HCT116 (cell line): ENCODE data around the gene LRBA. TPM values are rescaled to one million over a fixed set of nuclear protein-coding genes. Genes with fewer than 3 reads are reported as not detected.

ENCODE experiments used
- ATAC-seq: fragments of 200-7000 bp; cut with Tn5 transposase; 2 replicates; pipeline ENCODE4 v1.9.1; 2020; ENCODE audit warnings: mild to moderate bottlenecking, moderate library complexity
- BruUV-seq: library from RNA; stranded (reverse); fragments of 400-500 nt; replicated peaks from 2 replicates; lab custom pipeline; 2021; lab: Mats Ljungman, UMichigan
- CTCF ChIA-PET: fragments of 300-600 bp; sonication (Branson Sonifier 250); formaldehyde crosslinking; loops from one replicate; lab custom pipeline; 2021; ENCODE audit warnings: antibody characterized with exemption; lab: Charles Lee
- POLR2A ChIA-PET: fragments of 300-600, 350-600 bp; sonication (Branson Sonifier 250); formaldehyde crosslinking; loops from one replicate; lab custom pipeline; 2021; ENCODE audit warnings: antibody characterized with exemption; lab: Charles Lee
- RAD21 ChIA-PET, 2 experiments: fragments of 300-600 bp; sonication (Branson Sonifier 250); formaldehyde crosslinking; loops; one replicate each; lab custom pipeline; 2023; ENCODE audit warnings: low total read pairs in 2 of 2; ENCODE audit not compliant: uncharacterized antibody in 2 of 2, unreplicated experiment in 2 of 2, low non-redundant PET in 1 of 2; lab: Charles Lee
- DNase-seq: peaks from one replicate; pipeline ENCODE4 v3.0.0-alpha.2; 2010; ENCODE audit warnings: low read depth, low spot score
- H2AFZ ChIP-seq: fragments of 200-600 bp; shearing (Covaris generic), sonication (generic); 2 replicates; pipeline ENCODE4 v1.6.1; 2017; ENCODE audit warnings: low read depth, mixed run types, mixed read lengths, antibody characterized with exemption, low read length; ENCODE audit not compliant: poor library complexity, severe bottlenecking
- H3K27ac ChIP-seq: 2 replicates; pipeline ENCODE4 v1.5.1; 2012; ENCODE audit warnings: low read depth, low read length
- H3K27me3 ChIP-seq: fragments of 200-600 bp; sonication (generic); 2 replicates; pipeline ENCODE4 v1.6.1; 2016; ENCODE audit warnings: mixed run types, low read length, mixed read lengths; ENCODE audit not compliant: insufficient read depth
- H3K36me3 ChIP-seq, 2 experiments: fragments of 200-500 bp in 1 of 2; fragments of 200-600 bp in 1 of 2; sonication (Bioruptor generic) in 1 of 2; sonication (generic) in 1 of 2; 2 replicates each; pipeline versions ENCODE4 v1.5.1 to v1.6.1; 2014 to 2016; ENCODE audit warnings: low read length in 2 of 2, inconsistent platforms in 1 of 2, mixed read lengths in 1 of 2, mixed run types in 1 of 2; ENCODE audit not compliant: insufficient read depth in 2 of 2, control insufficient read depth in 1 of 2
- H3K4me1 ChIP-seq, 2 experiments: fragments of 200-600 bp in 1 of 2; sonication (generic) in 1 of 2; 2 replicates each; pipeline versions ENCODE4 v1.5.1 to v1.6.1; 2012 to 2017; ENCODE audit warnings: low read length in 2 of 2, inconsistent platforms in 1 of 2, mild to moderate bottlenecking in 1 of 2, mixed read lengths in 1 of 2, mixed run types in 1 of 2, moderate library complexity in 1 of 2; ENCODE audit not compliant: insufficient read depth in 2 of 2, control insufficient read depth in 1 of 2
- H3K4me2 ChIP-seq: fragments of 200-600 bp; sonication (generic); 2 replicates; pipeline ENCODE4 v1.6.1; 2017; ENCODE audit warnings: mixed run types, low read length, mixed read lengths
- H3K4me3 ChIP-seq, 2 experiments: fragments of 200-600 bp in 1 of 2; sonication (generic) in 1 of 2; replicated peaks in 1 of 2; 2 replicates each; pipeline ENCODE4 v1.5.1; 2011 to 2016; ENCODE audit warnings: low read length in 2 of 2, control low read depth in 1 of 2, low read depth in 1 of 2, mild to moderate bottlenecking in 1 of 2, mixed read lengths in 1 of 2, mixed run types in 1 of 2
- H3K79me2 ChIP-seq: fragments of 200-600 bp; sonication (generic); 2 replicates; pipeline ENCODE4 v1.6.1; 2017; ENCODE audit warnings: mild to moderate bottlenecking, mixed run types, low read length, moderate library complexity, mixed read lengths; ENCODE audit not compliant: insufficient read depth
- H3K9ac ChIP-seq: fragments of 200-600 bp; sonication (generic); 2 replicates; pipeline ENCODE4 v1.6.1; 2016; ENCODE audit warnings: low read length, mixed read lengths
- H3K9me2 ChIP-seq: fragments of 200-600 bp; sonication (generic), shearing (Covaris generic); 2 replicates; pipeline ENCODE4 v1.6.1; 2017; ENCODE audit warnings: mixed run types, mild to moderate bottlenecking, moderate library complexity; ENCODE audit not compliant: insufficient read depth
- H3K9me3 ChIP-seq, 2 experiments: fragments of 200-500 bp in 1 of 2; fragments of 200-600 bp in 1 of 2; sonication (Bioruptor generic) in 1 of 2; sonication (generic) in 1 of 2; 2 replicates each; pipeline ENCODE4 v1.6.1; 2014 to 2017; ENCODE audit warnings: low read length in 2 of 2, mixed read lengths in 2 of 2, inconsistent platforms in 1 of 2, low read depth in 1 of 2, mild to moderate bottlenecking in 1 of 2, mixed run types in 1 of 2, moderate library complexity in 1 of 2; ENCODE audit not compliant: control insufficient read depth in 1 of 2, insufficient read depth in 1 of 2
- H4K20me1 ChIP-seq: fragments of 200-600 bp; sonication (generic), shearing (Covaris generic); 2 replicates; pipeline ENCODE4 v1.6.1; 2017; ENCODE audit warnings: mixed run types, mild to moderate bottlenecking, moderate library complexity; ENCODE audit not compliant: insufficient read depth
- EGR1 ChIP-seq: IDR thresholded peaks from 2 replicates; pipeline ENCODE4 v1.6.1; 2012; ENCODE audit warnings: low read depth
- RAD21 ChIP-seq: IDR thresholded peaks from 2 replicates; pipeline ENCODE4 v1.6.1; 2012; ENCODE audit warnings: low read depth, mild to moderate bottlenecking
- intact Hi-C: fragments of 100-400 bp; cut with micrococcal nuclease; formaldehyde crosslinking; loops from 2 replicates; pipeline ENCODE4 v1.10.0; 2022
- total RNA-seq: library from RNA; stranded (reverse); gene quantifications from one replicate; pipeline ENCODE4 v1.2.1, GENCODE V29; 2021; ENCODE audit not compliant: unreplicated experiment
- TF ChIP-seq, protein P1 (sequence below): IDR thresholded peaks from 2 replicates; pipeline ENCODE4 v1.6.1; 2012; ENCODE audit warnings: low read depth
- TF ChIP-seq, protein P2 (sequence below), 3 experiments: fragments of 200-600 bp in 1 of 3; sonication (generic) in 1 of 3; IDR thresholded peaks in 2 of 3; conservative IDR thresholded peaks in 1 of 3; 2 replicates each; pipeline ENCODE4 v1.5.1; 2012 to 2017; ENCODE audit warnings: low read depth in 2 of 3, low read length in 2 of 3, antibody characterized with exemption in 1 of 3, borderline replicate concordance in 1 of 3, control low read depth in 1 of 3, mild to moderate bottlenecking in 1 of 3, mixed read lengths in 1 of 3, mixed run types in 1 of 3, moderate library complexity in 1 of 3; ENCODE audit not compliant: insufficient read depth in 1 of 3

The LRBA gene
- total RNA-seq, 1 experiment from 2014 or later = 79.8 TPM

DNA sequence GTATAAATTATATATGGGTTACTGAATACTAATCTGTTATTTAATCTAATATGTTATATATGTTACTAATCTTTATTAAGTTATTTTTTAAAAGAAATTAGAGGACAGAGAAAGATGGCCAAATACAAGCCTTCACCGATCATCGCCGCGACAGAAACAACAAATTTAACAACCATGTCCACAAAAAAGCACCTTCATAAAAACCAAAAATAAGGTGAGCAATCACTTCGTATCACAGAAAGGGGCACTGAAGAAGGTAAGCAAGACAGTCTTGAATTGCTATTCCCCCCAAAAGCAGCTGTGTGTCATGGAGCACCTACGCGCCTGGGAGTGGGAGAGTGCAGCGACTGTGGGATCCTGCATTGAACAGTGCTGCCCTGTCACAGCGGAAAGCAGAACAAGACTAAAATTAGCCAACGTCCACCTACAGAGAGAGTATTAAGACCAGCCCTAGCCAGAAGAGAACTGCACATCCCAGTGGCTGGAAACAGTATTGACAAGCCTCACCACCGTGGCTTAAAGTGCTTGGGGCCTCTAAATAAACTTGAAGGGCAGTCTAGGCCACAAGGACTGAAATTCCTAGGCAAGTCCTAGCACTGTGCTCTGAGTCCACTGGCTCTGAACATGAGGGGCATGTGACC lies 38.5 kb downstream of the LRBA start:
- intact Hi-C loops = no loop called here
- H3K36me3 ChIP-seq = no peaks in the 10 kb centered on the region
- no TSS peak for BruUV-seq
- H2AFZ ChIP-seq = no peak overlapping the region
- H3K4me1 ChIP-seq = no peaks in the 10 kb centered on the region
- DNase-seq = no peak
- ChIA-PET RAD21 (no interaction called here), POLR2A (interaction anchor here (0.7 kb wide), 1 partner anchor 240 kb away, joined by 3 read pairs; no protein-coding TSS in a partner anchor), CTCF (no interaction called here)
- no peak overlapping the region for H3K9ac ChIP-seq
- H3K79me2 ChIP-seq = peaks cover 96% of the 10 kb centered on the region
- no peaks in the 10 kb centered on the region for H3K27me3 ChIP-seq
- no peak for TF ChIP-seq EGR1
- TF ChIP-seq, protein P1, sequence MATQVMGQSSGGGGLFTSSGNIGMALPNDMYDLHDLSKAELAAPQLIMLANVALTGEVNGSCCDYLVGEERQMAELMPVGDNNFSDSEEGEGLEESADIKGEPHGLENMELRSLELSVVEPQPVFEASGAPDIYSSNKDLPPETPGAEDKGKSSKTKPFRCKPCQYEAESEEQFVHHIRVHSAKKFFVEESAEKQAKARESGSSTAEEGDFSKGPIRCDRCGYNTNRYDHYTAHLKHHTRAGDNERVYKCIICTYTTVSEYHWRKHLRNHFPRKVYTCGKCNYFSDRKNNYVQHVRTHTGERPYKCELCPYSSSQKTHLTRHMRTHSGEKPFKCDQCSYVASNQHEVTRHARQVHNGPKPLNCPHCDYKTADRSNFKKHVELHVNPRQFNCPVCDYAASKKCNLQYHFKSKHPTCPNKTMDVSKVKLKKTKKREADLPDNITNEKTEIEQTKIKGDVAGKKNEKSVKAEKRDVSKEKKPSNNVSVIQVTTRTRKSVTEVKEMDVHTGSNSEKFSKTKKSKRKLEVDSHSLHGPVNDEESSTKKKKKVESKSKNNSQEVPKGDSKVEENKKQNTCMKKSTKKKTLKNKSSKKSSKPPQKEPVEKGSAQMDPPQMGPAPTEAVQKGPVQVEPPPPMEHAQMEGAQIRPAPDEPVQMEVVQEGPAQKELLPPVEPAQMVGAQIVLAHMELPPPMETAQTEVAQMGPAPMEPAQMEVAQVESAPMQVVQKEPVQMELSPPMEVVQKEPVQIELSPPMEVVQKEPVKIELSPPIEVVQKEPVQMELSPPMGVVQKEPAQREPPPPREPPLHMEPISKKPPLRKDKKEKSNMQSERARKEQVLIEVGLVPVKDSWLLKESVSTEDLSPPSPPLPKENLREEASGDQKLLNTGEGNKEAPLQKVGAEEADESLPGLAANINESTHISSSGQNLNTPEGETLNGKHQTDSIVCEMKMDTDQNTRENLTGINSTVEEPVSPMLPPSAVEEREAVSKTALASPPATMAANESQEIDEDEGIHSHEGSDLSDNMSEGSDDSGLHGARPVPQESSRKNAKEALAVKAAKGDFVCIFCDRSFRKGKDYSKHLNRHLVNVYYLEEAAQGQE = no peak
- no peak for TF ChIP-seq RAD21
- TF ChIP-seq, protein P2, sequence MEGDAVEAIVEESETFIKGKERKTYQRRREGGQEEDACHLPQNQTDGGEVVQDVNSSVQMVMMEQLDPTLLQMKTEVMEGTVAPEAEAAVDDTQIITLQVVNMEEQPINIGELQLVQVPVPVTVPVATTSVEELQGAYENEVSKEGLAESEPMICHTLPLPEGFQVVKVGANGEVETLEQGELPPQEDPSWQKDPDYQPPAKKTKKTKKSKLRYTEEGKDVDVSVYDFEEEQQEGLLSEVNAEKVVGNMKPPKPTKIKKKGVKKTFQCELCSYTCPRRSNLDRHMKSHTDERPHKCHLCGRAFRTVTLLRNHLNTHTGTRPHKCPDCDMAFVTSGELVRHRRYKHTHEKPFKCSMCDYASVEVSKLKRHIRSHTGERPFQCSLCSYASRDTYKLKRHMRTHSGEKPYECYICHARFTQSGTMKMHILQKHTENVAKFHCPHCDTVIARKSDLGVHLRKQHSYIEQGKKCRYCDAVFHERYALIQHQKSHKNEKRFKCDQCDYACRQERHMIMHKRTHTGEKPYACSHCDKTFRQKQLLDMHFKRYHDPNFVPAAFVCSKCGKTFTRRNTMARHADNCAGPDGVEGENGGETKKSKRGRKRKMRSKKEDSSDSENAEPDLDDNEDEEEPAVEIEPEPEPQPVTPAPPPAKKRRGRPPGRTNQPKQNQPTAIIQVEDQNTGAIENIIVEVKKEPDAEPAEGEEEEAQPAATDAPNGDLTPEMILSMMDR (IDR thresholded peaks at IDR 0.05 in 2 of 3, conservative IDR thresholded peaks at IDR 0.05 in 1 of 3; ENCODE audit: borderline replicate concordance in 1 of 3, insufficient read depth in 1 of 3, low read depth in 2 of 3, low read length in 2 of 3) = peak in 2 of 3 experiments; percentile 22; a peak in 3 of 6 replicates
- H3K9me3 ChIP-seq = no peaks in the 10 kb centered on the region
- peak; percentile 87 for ATAC-seq
- no peak overlapping the region for H3K4me3 ChIP-seq
- no peak overlapping the region for H3K4me2 ChIP-seq
- H3K27ac ChIP-seq = no peak overlapping the region
- H3K9me2 ChIP-seq = no peaks in the 10 kb centered on the region
- H4K20me1 ChIP-seq = no peaks in the 10 kb centered on the region; the same call in none of the 2 replicates
